ENCODE measurements around the gene RHEX. TPM values are rescaled to one million over a fixed set of nuclear protein-coding genes. Genes with fewer than 3 reads are reported as not detected.

The RHEX gene
- total RNA-seq, 6 experiments from 2014 or later = not detected

DNA sequence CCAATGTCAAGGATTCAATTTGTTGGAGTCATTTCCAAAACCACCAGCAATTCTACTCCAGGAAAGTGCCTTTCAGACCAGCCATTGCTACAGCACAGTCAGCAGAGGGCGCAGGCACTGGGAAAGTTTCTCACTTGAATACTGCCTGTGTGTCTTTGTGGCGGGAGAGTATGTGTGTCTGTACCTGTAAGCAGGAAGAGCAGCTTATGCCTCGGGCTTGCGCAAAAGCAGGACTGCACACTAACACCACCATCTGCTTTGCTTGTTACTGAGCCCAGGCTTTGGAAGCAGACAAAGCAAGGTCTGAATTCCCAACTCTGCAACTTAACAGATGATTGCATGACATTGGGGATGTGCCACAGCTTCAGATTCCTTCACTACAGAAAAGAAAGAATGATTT lies 22.3 kb upstream of the RHEX start:
- TF ChIP-seq, protein P1, sequence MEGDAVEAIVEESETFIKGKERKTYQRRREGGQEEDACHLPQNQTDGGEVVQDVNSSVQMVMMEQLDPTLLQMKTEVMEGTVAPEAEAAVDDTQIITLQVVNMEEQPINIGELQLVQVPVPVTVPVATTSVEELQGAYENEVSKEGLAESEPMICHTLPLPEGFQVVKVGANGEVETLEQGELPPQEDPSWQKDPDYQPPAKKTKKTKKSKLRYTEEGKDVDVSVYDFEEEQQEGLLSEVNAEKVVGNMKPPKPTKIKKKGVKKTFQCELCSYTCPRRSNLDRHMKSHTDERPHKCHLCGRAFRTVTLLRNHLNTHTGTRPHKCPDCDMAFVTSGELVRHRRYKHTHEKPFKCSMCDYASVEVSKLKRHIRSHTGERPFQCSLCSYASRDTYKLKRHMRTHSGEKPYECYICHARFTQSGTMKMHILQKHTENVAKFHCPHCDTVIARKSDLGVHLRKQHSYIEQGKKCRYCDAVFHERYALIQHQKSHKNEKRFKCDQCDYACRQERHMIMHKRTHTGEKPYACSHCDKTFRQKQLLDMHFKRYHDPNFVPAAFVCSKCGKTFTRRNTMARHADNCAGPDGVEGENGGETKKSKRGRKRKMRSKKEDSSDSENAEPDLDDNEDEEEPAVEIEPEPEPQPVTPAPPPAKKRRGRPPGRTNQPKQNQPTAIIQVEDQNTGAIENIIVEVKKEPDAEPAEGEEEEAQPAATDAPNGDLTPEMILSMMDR (IDR thresholded peaks at IDR 0.05) = peak; percentile 82
- no peak overlapping the region for H3K27ac Mint-ChIP-seq
- no peaks in the 10 kb centered on the region for H3K9me3 Mint-ChIP-seq
- peaks cover 44% of the 10 kb centered on the region for H3K27me3 Mint-ChIP-seq (ENCODE audit: insufficient read depth)
- H3K4me3 Mint-ChIP-seq = no peak overlapping the region
- H3K36me3 Mint-ChIP-seq (ENCODE audit: low read depth) = no peaks in the 10 kb centered on the region
- peaks cover 8% of the 10 kb centered on the region; the same call in 1 of the 2 replicates for H3K4me1 Mint-ChIP-seq (ENCODE audit: low read depth)
- DNase-seq = peak; percentile 63

DNA sequence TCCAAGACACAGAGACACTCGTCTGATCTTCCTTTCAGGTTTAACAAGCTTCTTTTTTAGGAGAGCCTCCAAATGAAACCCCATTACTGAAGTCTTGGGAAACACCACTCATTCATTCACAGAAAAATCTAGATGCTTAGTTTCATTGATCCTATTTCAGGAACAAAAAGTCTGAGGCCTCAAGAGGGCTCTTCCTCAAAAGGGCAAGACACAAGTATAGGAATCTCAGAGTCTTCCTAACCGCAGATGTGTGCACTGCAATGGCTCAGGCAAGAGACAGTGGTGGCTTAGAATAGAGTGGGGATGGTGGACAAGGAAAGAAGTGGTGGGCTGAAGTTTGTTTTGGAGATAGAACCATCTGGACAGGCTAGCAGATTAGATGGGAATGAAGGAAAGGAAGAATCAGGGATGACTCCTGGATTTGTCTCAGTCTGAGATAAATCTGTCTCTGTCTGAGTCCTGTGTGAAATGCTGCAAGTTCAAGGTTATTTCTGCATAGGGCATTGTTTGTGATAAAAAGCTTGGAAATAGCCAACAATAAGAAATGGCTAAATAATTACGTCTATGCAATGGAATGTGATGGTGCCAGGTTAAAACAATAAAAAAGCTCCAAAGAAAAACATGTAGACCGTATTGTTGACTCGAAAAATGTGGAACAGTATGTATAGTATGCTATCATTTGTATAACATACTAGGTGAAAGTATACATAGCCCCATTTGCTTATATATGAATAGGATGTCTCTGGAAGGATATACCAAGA lies 20.4 kb upstream of the RHEX start:
- H3K27me3 Mint-ChIP-seq (ENCODE audit: insufficient read depth) = peaks cover 51% of the 10 kb centered on the region
- no peaks in the 10 kb centered on the region for H3K9me3 Mint-ChIP-seq
- no peaks in the 10 kb centered on the region for H3K36me3 Mint-ChIP-seq (ENCODE audit: low read depth)
- no peak for DNase-seq
- peaks cover 8% of the 10 kb centered on the region; the same call in 1 of the 2 replicates for H3K4me1 Mint-ChIP-seq (ENCODE audit: low read depth)
- H3K4me3 Mint-ChIP-seq = no peak overlapping the region
- H3K27ac Mint-ChIP-seq = no peak overlapping the region
- TF ChIP-seq, protein P1 (IDR thresholded peaks at IDR 0.05) = no peak

DNA sequence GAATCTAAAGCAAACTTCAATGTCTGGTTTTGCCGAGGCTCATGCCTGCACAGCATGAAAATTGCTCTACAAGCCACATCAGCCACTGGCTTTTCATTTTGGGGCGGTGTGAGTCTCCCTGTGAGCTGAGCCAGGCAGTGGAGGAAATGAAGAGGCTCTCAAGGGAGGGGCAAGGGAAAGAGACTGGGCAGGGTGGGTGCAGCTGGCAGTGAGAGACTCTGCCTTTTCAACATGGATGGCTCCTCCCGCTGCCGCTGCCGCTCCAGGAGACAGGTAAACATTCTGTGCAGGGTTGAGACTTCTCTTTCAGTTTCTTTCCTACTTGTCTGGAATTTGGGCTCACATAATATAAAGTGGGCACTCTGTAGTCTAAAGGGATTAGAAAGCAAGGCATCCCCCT lies 17.9 kb upstream of the RHEX start:
- H3K36me3 Mint-ChIP-seq (ENCODE audit: low read depth) = no peaks in the 10 kb centered on the region
- no peaks in the 10 kb centered on the region for H3K9me3 Mint-ChIP-seq
- H3K27ac Mint-ChIP-seq = no peak overlapping the region
- H3K4me3 Mint-ChIP-seq = no peak overlapping the region
- TF ChIP-seq, protein P1 (IDR thresholded peaks at IDR 0.05) = no peak
- DNase-seq = no peak
- peaks cover 8% of the 10 kb centered on the region; the same call in 1 of the 2 replicates for H3K4me1 Mint-ChIP-seq (ENCODE audit: low read depth)
- peaks cover 56% of the 10 kb centered on the region for H3K27me3 Mint-ChIP-seq (ENCODE audit: insufficient read depth)

DNA sequence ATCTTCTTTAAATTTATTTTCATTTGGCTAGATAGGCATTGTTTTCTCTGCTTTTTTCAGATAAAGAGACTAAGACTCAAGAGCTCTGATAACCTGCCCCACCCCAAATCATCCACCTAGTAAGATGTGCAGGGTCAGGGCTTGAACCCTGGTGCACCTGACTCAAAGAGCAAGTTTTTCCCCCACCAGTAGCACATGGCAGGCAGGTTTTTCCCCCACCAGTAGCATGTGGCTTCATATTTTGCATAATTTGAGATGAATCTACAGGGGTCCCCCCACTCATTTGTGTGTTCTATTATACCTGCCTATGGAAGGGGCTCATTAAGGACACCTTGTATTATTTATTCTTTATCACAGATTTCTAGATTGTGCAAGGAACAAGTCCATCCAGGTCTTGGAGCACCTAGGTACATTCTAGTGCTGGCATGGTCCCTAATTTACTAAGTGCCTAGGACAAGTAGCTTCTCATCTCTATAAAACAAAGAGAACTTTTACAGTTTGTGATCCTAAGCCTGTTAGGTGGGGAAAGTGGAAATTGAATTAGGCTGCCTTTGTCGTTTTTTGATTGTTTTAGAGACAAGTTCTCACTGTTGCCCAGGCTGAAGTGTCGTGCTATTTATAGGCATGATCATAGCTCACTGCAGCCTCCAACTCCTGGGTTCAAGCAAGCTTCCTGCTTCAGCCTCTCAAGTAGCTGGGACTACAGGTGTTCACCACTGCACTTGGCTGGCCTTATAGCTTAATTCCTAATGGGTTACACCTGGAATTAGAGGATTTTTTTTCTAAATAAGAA lies 16.1 kb upstream of the RHEX start:
- Mint-ChIP-seq H3K27ac (no peak overlapping the region), H3K4me3 (no peak overlapping the region), H3K9me3 (no peaks in the 10 kb centered on the region), H3K4me1 (ENCODE audit: low read depth) (peaks cover 8% of the 10 kb centered on the region; the same call in 1 of the 2 replicates), H3K27me3 (ENCODE audit: insufficient read depth) (peaks cover 66% of the 10 kb centered on the region), H3K36me3 (ENCODE audit: low read depth) (no peaks in the 10 kb centered on the region)
- TF ChIP-seq, protein P1 (IDR thresholded peaks at IDR 0.05) = no peak
- DNase-seq = no peak

DNA sequence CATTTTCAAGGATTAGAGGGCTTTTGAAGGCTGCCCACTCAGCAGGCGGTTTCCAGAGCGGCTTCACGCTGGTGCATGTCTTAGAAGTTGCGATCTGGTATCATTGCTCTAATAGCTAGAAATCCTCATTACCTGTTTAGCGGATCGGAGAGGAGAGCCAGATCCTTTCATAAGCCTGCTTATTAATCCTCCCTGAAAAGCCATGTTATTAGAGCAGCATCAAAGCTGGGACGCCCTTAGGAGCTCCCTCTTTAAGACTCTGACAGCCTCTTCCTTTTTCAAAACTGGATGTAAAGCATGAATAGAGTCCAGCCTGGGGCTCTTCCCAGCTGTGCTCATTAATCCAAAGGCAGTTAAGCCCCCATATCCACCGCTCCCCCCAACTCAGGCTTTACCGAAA lies 15.4 kb upstream of the RHEX start:
- Mint-ChIP-seq H3K4me1 (ENCODE audit: low read depth) (peaks cover 4% of the 10 kb centered on the region; the same call in 1 of the 2 replicates), H3K9me3 (no peaks in the 10 kb centered on the region), H3K27me3 (ENCODE audit: insufficient read depth) (peaks cover 63% of the 10 kb centered on the region), H3K36me3 (ENCODE audit: low read depth) (no peaks in the 10 kb centered on the region), H3K27ac (no peak overlapping the region), H3K4me3 (no peak overlapping the region)
- no peak for DNase-seq
- TF ChIP-seq, protein P1 (IDR thresholded peaks at IDR 0.05) = no peak
